Endothelial cell of umbilical vein (primary cell): Measurements from ENCODE around the gene BEX2. TPM values are rescaled to one million over a fixed set of nuclear protein-coding genes. Genes with fewer than 3 reads are reported as not detected.

Source experiments
- BruUV-seq: library from RNA; stranded (reverse); fragments of 400-500 nt; replicated peaks from 2 replicates; lab custom pipeline; 2021; lab: Mats Ljungman, UMichigan
- CTCF ChIA-PET: fragments of 300-600, 350-600 bp; sonication (Branson Sonifier 250); formaldehyde crosslinking; loops from one replicate; lab custom pipeline; 2021; ENCODE audit warnings: antibody characterized with exemption, inconsistent platforms; lab: Charles Lee
- POLR2A ChIA-PET: fragments of 300-600, 350-600 bp; sonication (Branson Sonifier 250); formaldehyde crosslinking; loops from one replicate; lab custom pipeline; 2021; ENCODE audit warnings: antibody characterized with exemption, inconsistent platforms; lab: Charles Lee
- DNase-seq: peaks from one replicate; pipeline ENCODE4 v3.0.0-alpha.2; 2011; ENCODE audit warnings: low read depth, low spot score
- FAIRE-seq: peaks from 2 replicates; lab custom pipeline; 2011; peaks lifted over from hg19 to GRCh38; lab: Jason Lieb, UNC
- H2AFZ ChIP-seq: 2 replicates; pipeline ENCODE4 v1.6.0; 2012; ENCODE audit warnings: low read depth, low read length, control low read depth, inconsistent platforms
- H3K27ac ChIP-seq: 2 replicates; pipeline ENCODE4 v1.5.1; 2011; ENCODE audit warnings: low read depth, mild to moderate bottlenecking, control low read depth, low read length, moderate library complexity; ENCODE audit not compliant: insufficient read depth
- H3K27me3 ChIP-seq, 2 experiments: 2 replicates each; pipeline versions ENCODE4 v1.6.0 to v1.6.1; 2011; ENCODE audit warnings: low read length in 2 of 2, mixed read lengths in 1 of 2; ENCODE audit not compliant: control insufficient read depth in 2 of 2, insufficient read depth in 2 of 2
- H3K36me3 ChIP-seq, 2 experiments: 2 replicates in 1 of 2; 3 replicates in 1 of 2; pipeline ENCODE4 v1.5.1; 2011; ENCODE audit warnings: low read length in 2 of 2, mild to moderate bottlenecking in 1 of 2, moderate library complexity in 1 of 2; ENCODE audit not compliant: control insufficient read depth in 2 of 2, insufficient read depth in 2 of 2; ENCODE audit errors: extremely low read depth in 1 of 2
- H3K4me1 ChIP-seq: 3 replicates; pipeline ENCODE4 v1.5.1; 2011; ENCODE audit warnings: mild to moderate bottlenecking, low read length; ENCODE audit not compliant: control insufficient read depth, insufficient read depth; ENCODE audit errors: extremely low read depth
- H3K4me2 ChIP-seq: 2 replicates; pipeline ENCODE4 v1.6.1; 2011; ENCODE audit warnings: low read length, control low read depth, mixed read lengths; ENCODE audit not compliant: insufficient read depth
- H3K4me3 ChIP-seq, 3 experiments: fragments of 200-600 bp in 1 of 3; sonication (generic), shearing (Covaris generic) in 1 of 3; replicated peaks in 1 of 3; 2 replicates each; pipeline ENCODE4 v1.5.1; 2011 to 2016; ENCODE audit warnings: control low read depth in 3 of 3, low read length in 3 of 3, mild to moderate bottlenecking in 2 of 3, inconsistent platforms in 1 of 3, low read depth in 1 of 3, moderate library complexity in 1 of 3; ENCODE audit not compliant: insufficient read depth in 1 of 3
- H3K79me2 ChIP-seq: 2 replicates; pipeline ENCODE4 v1.6.0; 2012; ENCODE audit warnings: low read length, inconsistent platforms; ENCODE audit not compliant: control insufficient read depth, insufficient read depth
- H3K9ac ChIP-seq: replicated peaks from 2 replicates; pipeline ENCODE3; 2011; ENCODE audit warnings: low read length, control low read depth; ENCODE audit not compliant: insufficient read depth; ENCODE audit errors: extremely low read depth
- H3K9me1 ChIP-seq: replicated peaks from 3 replicates; pipeline ENCODE4 v1.6.0; 2011; ENCODE audit warnings: mild to moderate bottlenecking, low read length; ENCODE audit not compliant: control insufficient read depth, insufficient read depth; ENCODE audit errors: extremely low read depth
- H3K9me3 ChIP-seq: replicated peaks from 2 replicates; pipeline ENCODE4 v1.5.1; 2012; ENCODE audit warnings: low read length, inconsistent platforms; ENCODE audit not compliant: control insufficient read depth, insufficient read depth
- H4K20me1 ChIP-seq: replicated peaks from 2 replicates; pipeline ENCODE3; 2011; ENCODE audit warnings: mild to moderate bottlenecking, low read length; ENCODE audit not compliant: control insufficient read depth, insufficient read depth; ENCODE audit errors: extremely low read depth
- EZH2 ChIP-seq: IDR thresholded peaks from 2 replicates; pipeline ENCODE4 v1.6.1; 2012; ENCODE audit warnings: borderline replicate concordance, low read depth, mild to moderate bottlenecking, moderate library complexity, low read length, inconsistent platforms; ENCODE audit not compliant: severe bottlenecking
- FOS ChIP-seq: IDR thresholded peaks from 2 replicates; pipeline ENCODE4 v1.6.1; 2011; ENCODE audit warnings: mild to moderate bottlenecking, low read length, moderate library complexity, borderline replicate concordance; ENCODE audit not compliant: insufficient read depth
- GATA2 ChIP-seq: IDR thresholded peaks from 2 replicates; pipeline ENCODE4 v1.7.0; 2011; ENCODE audit warnings: low read depth, mild to moderate bottlenecking, moderate library complexity, mixed read lengths, low read length; ENCODE audit not compliant: insufficient read length, insufficient read depth
- JUN ChIP-seq: IDR thresholded peaks from 2 replicates; pipeline ENCODE4 v1.6.1; 2011; ENCODE audit warnings: borderline replicate concordance, low read depth; ENCODE audit not compliant: insufficient read length, insufficient read depth
- MYC ChIP-seq: IDR thresholded peaks from one replicate; pipeline ENCODE4 v1.6.1; 2011; ENCODE audit warnings: mild to moderate bottlenecking, low read depth, low read length
- POLR2A ChIP-seq: IDR thresholded peaks from 2 replicates; pipeline ENCODE4 v1.6.1; 2012; ENCODE audit warnings: low read depth, mild to moderate bottlenecking, control low read depth, low read length
- POLR2AphosphoS5 ChIP-seq: IDR thresholded peaks from 2 replicates; pipeline ENCODE4 v1.6.1; 2012; ENCODE audit warnings: low read depth, mild to moderate bottlenecking, control low read depth, low read length, moderate library complexity; ENCODE audit not compliant: insufficient read depth
- dilution Hi-C: fragments of 300-500 bp; cut with MboI; formaldehyde crosslinking; loops from one replicate; pipeline ENCODE4 v1.15.0; 2019; ENCODE audit warnings: low sequenced_read_pairs; ENCODE audit not compliant: extremely low pct_ligation_motif_present
- intact Hi-C: fragments of 100-400 bp; cut with micrococcal nuclease; formaldehyde crosslinking; loops from one replicate; pipeline ENCODE4 v1.10.0; 2022
- polyA plus RNA-seq, 4 experiments: library from polyadenylated mRNA; depleted of rRNA in 3 of 4; stranded (reverse) in 3 of 4; unstranded in 1 of 4; fragments of >200 nt; gene quantifications; 2 replicates each; pipeline versions ENCODE4 v1.2.1 to v1.2.3, GENCODE V29; 2011 to 2012; ENCODE audit warnings: missing spikeins in 1 of 4
- total RNA-seq: library from RNA; stranded (reverse); gene quantifications from 2 replicates; pipeline ENCODE4 v1.2.3, GENCODE V29; 2021
- TF ChIP-seq, protein P1 (sequence below): IDR thresholded peaks from 2 replicates; pipeline ENCODE4 v1.6.1; 2011; ENCODE audit not compliant: insufficient read depth, insufficient read length
- TF ChIP-seq, protein P2 (sequence below), 2 donors: IDR thresholded peaks; 1 replicate in 1 of 2; 2 replicates in 1 of 2; pipeline ENCODE4 v1.5.1; 2011; ENCODE audit warnings: low read length in 2 of 2, mild to moderate bottlenecking in 2 of 2, moderate library complexity in 2 of 2, control low read depth in 1 of 2, inconsistent platforms in 1 of 2, low read depth in 1 of 2; ENCODE audit not compliant: insufficient read depth in 1 of 2; ENCODE audit errors: extremely low read depth in 1 of 2

Gene BEX2
- total and polyA plus RNA-seq, 2 donors (not counting 3 experiments of a cell fraction or from before 2014, with no cell fraction given): 1.4 TPM

DNA sequence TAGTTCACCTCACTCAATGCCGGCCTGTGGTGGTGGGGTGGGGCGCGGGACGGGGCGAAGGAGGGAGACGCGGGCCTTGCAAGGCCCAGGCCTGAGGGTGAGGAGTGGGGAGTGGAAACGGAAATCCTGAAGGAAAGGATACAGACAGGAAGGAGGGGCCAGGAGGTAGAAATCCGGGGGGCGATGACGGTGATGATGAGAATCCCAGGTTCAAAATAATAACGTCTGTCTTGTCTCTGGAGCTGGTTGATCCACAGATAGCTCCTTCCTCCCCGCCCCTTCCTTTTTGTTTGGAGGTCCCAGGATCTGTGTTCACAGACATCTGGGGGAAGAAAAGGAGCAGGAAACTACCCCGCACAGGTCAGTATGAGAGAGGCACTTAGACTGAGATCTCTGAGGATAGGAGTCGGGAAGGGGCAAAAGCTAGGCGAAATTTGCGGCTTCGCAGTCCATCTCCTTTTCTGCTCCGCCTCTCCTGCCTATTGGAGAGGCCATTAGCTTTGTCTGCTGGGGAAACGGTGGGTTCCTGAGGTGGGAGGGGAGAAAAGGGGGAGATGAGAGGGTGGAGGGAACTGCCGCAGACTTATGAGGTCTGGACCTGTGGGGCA, 20.0 kb upstream of the BEX2 start:
- H3K36me3 ChIP-seq: no peaks in the 10 kb centered on the region
- H3K4me2 ChIP-seq: peak overlapping the region; percentile 76
- peaks cover 11% of the 10 kb centered on the region for H3K4me1 ChIP-seq
- peak overlapping the region; percentile 95 for H2AFZ ChIP-seq
- no peak overlapping the region for H3K27ac ChIP-seq
- BruUV-seq: no TSS peak
- no peaks in the 10 kb centered on the region for H3K27me3 ChIP-seq
- no peaks in the 10 kb centered on the region for H3K9me3 ChIP-seq
- peak overlapping the region in 2 of 3 experiments; percentile 18 to 46 for H3K4me3 ChIP-seq
- peak; percentile 12 for DNase-seq
- H4K20me1 ChIP-seq: no peaks in the 10 kb centered on the region
- FAIRE-seq: peak; percentile 62
- intact Hi-C loops (no loop called here), dilution Hi-C loops (no loop called here)
- ChIA-PET CTCF (interaction anchor here (0.9 to 1.0 kb wide), 2 partner anchors 9 to 11 kb away, joined by 3 to 4 read pairs; no protein-coding TSS in a partner anchor), POLR2A (no interaction called here)
- H3K9ac ChIP-seq: peak overlapping the region; percentile 21
- TF ChIP-seq, protein P1, sequence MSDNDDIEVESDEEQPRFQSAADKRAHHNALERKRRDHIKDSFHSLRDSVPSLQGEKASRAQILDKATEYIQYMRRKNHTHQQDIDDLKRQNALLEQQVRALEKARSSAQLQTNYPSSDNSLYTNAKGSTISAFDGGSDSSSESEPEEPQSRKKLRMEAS: no peak
- TF ChIP-seq POLR2AphosphoS5 (no peak), GATA2 (no peak), EZH2 (no peak), POLR2A (no peak), FOS (no peak), JUN (no peak), MYC (no peak)
- TF ChIP-seq, protein P2, sequence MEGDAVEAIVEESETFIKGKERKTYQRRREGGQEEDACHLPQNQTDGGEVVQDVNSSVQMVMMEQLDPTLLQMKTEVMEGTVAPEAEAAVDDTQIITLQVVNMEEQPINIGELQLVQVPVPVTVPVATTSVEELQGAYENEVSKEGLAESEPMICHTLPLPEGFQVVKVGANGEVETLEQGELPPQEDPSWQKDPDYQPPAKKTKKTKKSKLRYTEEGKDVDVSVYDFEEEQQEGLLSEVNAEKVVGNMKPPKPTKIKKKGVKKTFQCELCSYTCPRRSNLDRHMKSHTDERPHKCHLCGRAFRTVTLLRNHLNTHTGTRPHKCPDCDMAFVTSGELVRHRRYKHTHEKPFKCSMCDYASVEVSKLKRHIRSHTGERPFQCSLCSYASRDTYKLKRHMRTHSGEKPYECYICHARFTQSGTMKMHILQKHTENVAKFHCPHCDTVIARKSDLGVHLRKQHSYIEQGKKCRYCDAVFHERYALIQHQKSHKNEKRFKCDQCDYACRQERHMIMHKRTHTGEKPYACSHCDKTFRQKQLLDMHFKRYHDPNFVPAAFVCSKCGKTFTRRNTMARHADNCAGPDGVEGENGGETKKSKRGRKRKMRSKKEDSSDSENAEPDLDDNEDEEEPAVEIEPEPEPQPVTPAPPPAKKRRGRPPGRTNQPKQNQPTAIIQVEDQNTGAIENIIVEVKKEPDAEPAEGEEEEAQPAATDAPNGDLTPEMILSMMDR (IDR thresholded peaks at IDR 0.05; ENCODE audit: extremely low read depth in 1 of 2, insufficient read depth in 1 of 2, low read depth in 1 of 2, low read length in 2 of 2): no peak
- H3K9me1 ChIP-seq: no peaks in the 10 kb centered on the region
- H3K79me2 ChIP-seq: no peaks in the 10 kb centered on the region
